ENCODE measurements around the gene PAXX.

Gene PAXX

GRCh38 chr9:137009217-137009616 lies 17.0 kb downstream of the PAXX start:
- Mint-ChIP-seq H3K9me3 (no peaks in the 10 kb centered on the region), H3K4me1 (peaks cover 17% of the 10 kb centered on the region), H3K36me3 (ENCODE audit: insufficient read depth) (peaks cover 11% of the 10 kb centered on the region), H3K27ac (ENCODE audit: low read depth) (no peak overlapping the region), H3K27me3 (no peaks in the 10 kb centered on the region), H3K4me3 (no peak overlapping the region)
- DNase-seq (ENCODE audit: low spot score in 2 of 2) (no peak), ATAC-seq (replicated peaks; ENCODE audit: extremely low read depth, poor library complexity, severe bottlenecking) (no peak)

- no peaks in the 10 kb centered on the region for H3K9me3 Mint-ChIP-seq
- H3K27ac Mint-ChIP-seq (ENCODE audit: low read depth): no peak overlapping the region
- H3K27me3 Mint-ChIP-seq: no peaks in the 10 kb centered on the region
- no peak overlapping the region for H3K4me3 Mint-ChIP-seq
- ATAC-seq (replicated peaks; ENCODE audit: extremely low read depth, poor library complexity, severe bottlenecking) (no peak), DNase-seq (ENCODE audit: low spot score in 2 of 2) (no peak)
- peaks cover 11% of the 10 kb centered on the region for H3K36me3 Mint-ChIP-seq (ENCODE audit: insufficient read depth)
- peaks cover 8% of the 10 kb centered on the region for H3K4me1 Mint-ChIP-seq
Measured at GRCh38 chr9:137009938-137010732, 17.9 kb downstream of the PAXX start.

DNA sequence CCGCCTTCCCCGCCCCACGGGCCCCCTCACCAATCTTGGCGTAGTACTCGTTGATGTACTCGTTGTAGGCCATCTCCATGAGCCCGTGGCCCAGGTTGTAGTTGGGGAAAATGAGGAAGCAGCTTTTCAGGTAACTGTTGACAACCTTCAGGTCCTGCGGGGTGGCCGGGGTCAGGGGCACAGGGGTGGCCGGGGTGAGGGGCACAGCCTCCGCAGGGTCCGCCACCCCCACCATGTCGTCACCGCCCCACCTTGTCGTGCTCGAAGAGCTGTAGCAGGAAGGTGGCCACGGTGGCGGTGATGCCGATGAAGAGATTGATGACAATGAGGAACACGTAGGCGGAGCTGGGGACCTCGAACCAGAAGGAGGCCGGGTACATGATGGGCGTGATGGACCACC lies 18.9 kb downstream of the PAXX start:
- peaks cover 6% of the 10 kb centered on the region for H3K4me1 Mint-ChIP-seq
- peaks cover 11% of the 10 kb centered on the region for H3K36me3 Mint-ChIP-seq (ENCODE audit: insufficient read depth)
- H3K4me3 Mint-ChIP-seq: no peak overlapping the region
- H3K27me3 Mint-ChIP-seq: no peaks in the 10 kb centered on the region
- DNase-seq (ENCODE audit: low spot score in 2 of 2) (no peak), ATAC-seq (replicated peaks; ENCODE audit: extremely low read depth, poor library complexity, severe bottlenecking) (no peak)
- no peaks in the 10 kb centered on the region for H3K9me3 Mint-ChIP-seq
- no peak overlapping the region for H3K27ac Mint-ChIP-seq (ENCODE audit: low read depth)

DNA sequence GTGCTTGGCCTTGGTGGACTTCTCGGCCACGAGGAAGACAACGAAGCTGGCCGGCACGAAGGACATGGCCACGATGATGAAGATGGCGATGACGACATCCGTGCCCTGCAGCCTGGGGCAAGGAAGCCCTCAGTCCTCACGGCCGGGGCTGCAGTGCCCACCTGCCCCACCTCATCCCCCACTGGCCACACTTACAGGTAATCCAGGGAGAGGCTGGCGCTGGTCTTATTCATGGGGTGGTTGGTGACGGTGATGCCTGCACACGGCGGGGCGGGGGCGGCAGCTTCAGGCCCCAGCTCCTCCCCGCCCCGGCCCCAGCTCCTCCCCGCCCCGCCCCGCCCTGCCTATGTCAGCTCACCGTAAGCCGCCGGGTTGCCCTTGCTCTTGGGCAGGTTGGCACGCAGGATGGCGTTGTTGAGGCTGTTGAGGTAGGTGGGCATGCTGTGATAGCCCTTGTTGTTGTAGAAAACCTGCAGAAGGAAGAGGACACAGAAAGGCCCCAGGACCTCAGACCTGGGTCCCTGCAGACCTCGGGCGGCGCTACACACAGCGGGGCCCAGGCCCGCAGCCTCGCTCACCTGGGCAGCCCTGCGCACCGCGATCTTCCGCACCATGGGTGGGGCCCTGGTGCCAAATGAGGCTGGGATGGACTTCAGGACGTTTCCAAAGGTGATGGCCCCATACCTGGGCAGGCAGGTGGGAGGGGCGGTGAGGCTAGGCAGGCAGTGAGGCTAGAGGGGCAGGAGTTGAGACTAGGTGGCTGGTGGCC lies 19.9 kb downstream of the PAXX start:
- H3K27ac Mint-ChIP-seq (ENCODE audit: low read depth): no peak overlapping the region
- DNase-seq (ENCODE audit: low spot score in 2 of 2) (no peak), ATAC-seq (replicated peaks; ENCODE audit: extremely low read depth, poor library complexity, severe bottlenecking) (no peak)
- H3K9me3 Mint-ChIP-seq: no peaks in the 10 kb centered on the region
- H3K4me3 Mint-ChIP-seq: no peak overlapping the region
- H3K4me1 Mint-ChIP-seq: no peaks in the 10 kb centered on the region
- H3K27me3 Mint-ChIP-seq: no peaks in the 10 kb centered on the region
- H3K36me3 Mint-ChIP-seq (ENCODE audit: insufficient read depth): peaks cover 11% of the 10 kb centered on the region

GRCh38 chr9:137012694-137013570 lies 20.7 kb downstream of the PAXX start:
- Mint-ChIP-seq H3K27ac (ENCODE audit: low read depth) (no peak overlapping the region), H3K4me3 (no peak overlapping the region), H3K36me3 (ENCODE audit: insufficient read depth) (peaks cover 11% of the 10 kb centered on the region), H3K27me3 (no peaks in the 10 kb centered on the region), H3K4me1 (no peaks in the 10 kb centered on the region), H3K9me3 (no peaks in the 10 kb centered on the region)
- no peak for DNase-seq (ENCODE audit: low spot score in 2 of 2)
- no peak for ATAC-seq (replicated peaks; ENCODE audit: extremely low read depth, poor library complexity, severe bottlenecking)

DNA sequence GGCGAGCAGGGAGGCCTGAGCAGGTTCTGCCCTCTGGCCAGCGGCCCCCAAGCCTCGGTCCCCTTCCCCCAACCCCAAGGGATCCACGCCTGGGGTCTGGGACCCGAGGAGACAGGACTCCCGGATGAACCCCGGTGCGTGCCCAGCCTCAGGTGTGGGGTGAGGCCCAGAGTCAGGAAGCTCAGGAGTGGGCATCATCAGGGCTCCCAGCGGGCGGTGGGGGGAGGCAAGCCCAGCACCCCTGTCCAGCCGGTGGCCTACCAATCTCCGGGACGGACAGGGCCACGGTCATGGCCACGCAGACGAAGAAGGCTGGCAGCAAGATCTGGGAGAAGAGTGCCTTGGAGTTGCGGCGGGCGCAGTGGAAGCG lies 21.3 kb downstream of the PAXX start:
- no peaks in the 10 kb centered on the region for H3K9me3 Mint-ChIP-seq
- H3K4me3 Mint-ChIP-seq: no peak overlapping the region
- peaks cover 11% of the 10 kb centered on the region for H3K36me3 Mint-ChIP-seq (ENCODE audit: insufficient read depth)
- no peaks in the 10 kb centered on the region for H3K27me3 Mint-ChIP-seq
- no peaks in the 10 kb centered on the region for H3K4me1 Mint-ChIP-seq
- no peak overlapping the region for H3K27ac Mint-ChIP-seq (ENCODE audit: low read depth)
- DNase-seq (ENCODE audit: low spot score in 2 of 2) (no peak), ATAC-seq (replicated peaks; ENCODE audit: extremely low read depth, poor library complexity, severe bottlenecking) (no peak)

GRCh38 chr9:137014166-137014565 lies 21.9 kb downstream of the PAXX start:
- H3K27me3 Mint-ChIP-seq: no peaks in the 10 kb centered on the region
- DNase-seq (ENCODE audit: low spot score in 2 of 2): no peak
- H3K27ac Mint-ChIP-seq (ENCODE audit: low read depth): no peak overlapping the region
- H3K4me3 Mint-ChIP-seq: no peak overlapping the region
- ATAC-seq (replicated peaks; ENCODE audit: extremely low read depth, poor library complexity, severe bottlenecking): no peak
- no peaks in the 10 kb centered on the region for H3K9me3 Mint-ChIP-seq
- H3K4me1 Mint-ChIP-seq: no peaks in the 10 kb centered on the region
- peaks cover 11% of the 10 kb centered on the region for H3K36me3 Mint-ChIP-seq (ENCODE audit: insufficient read depth)

GRCh38 chr9:137014776-137015539 lies 22.7 kb downstream of the PAXX start:
- H3K27me3 Mint-ChIP-seq: no peaks in the 10 kb centered on the region
- no peak for DNase-seq (ENCODE audit: low spot score in 2 of 2)
- ATAC-seq (replicated peaks; ENCODE audit: extremely low read depth, poor library complexity, severe bottlenecking): no peak
- no peak overlapping the region for H3K4me3 Mint-ChIP-seq
- peaks cover 8% of the 10 kb centered on the region for H3K36me3 Mint-ChIP-seq (ENCODE audit: insufficient read depth)
- no peak overlapping the region for H3K27ac Mint-ChIP-seq (ENCODE audit: low read depth)
- no peaks in the 10 kb centered on the region for H3K4me1 Mint-ChIP-seq
- no peaks in the 10 kb centered on the region for H3K9me3 Mint-ChIP-seq

DNA sequence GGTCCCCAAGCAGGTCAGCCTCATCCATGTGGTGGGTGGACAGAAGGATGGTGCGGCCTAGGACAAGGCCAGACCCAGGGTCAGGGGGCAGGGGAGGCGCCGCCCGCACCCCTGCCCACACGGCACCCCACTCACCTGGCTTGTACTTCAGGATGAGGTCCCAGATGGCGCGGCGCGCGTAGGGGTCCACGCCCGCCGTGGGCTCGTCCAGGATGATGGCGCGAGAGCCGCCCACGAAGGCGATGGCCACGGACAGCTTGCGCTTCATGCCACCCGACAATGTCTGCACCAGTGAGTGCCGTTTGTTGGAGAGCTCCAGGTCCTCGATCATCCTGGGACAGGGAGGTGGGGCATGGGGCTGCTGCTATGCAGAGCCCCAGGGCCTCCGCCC lies 23.3 kb downstream of the PAXX start:
- peaks cover 8% of the 10 kb centered on the region for H3K36me3 Mint-ChIP-seq (ENCODE audit: insufficient read depth)

GRCh38 chr9:137015976-137016375 lies 23.8 kb downstream of the PAXX start:
- DNase-seq (ENCODE audit: low spot score in 2 of 2) (no peak), ATAC-seq (replicated peaks; ENCODE audit: extremely low read depth, poor library complexity, severe bottlenecking) (no peak)
- Mint-ChIP-seq H3K4me3 (no peak overlapping the region), H3K36me3 (ENCODE audit: insufficient read depth) (peaks cover 7% of the 10 kb centered on the region), H3K27ac (ENCODE audit: low read depth) (no peak overlapping the region), H3K9me3 (no peaks in the 10 kb centered on the region), H3K4me1 (no peaks in the 10 kb centered on the region), H3K27me3 (no peaks in the 10 kb centered on the region)

More for the DNA sequence above, 23.3 kb downstream of the PAXX start:
- no peak for DNase-seq (ENCODE audit: low spot score in 2 of 2)
- ATAC-seq (replicated peaks; ENCODE audit: extremely low read depth, poor library complexity, severe bottlenecking): no peak
- no peak overlapping the region for H3K27ac Mint-ChIP-seq (ENCODE audit: low read depth)
- no peak overlapping the region for H3K4me3 Mint-ChIP-seq
- no peaks in the 10 kb centered on the region for H3K9me3 Mint-ChIP-seq
- H3K4me1 Mint-ChIP-seq: no peaks in the 10 kb centered on the region
- no peaks in the 10 kb centered on the region for H3K27me3 Mint-ChIP-seq

GRCh38 chr9:137016436-137016835 lies 24.2 kb downstream of the PAXX start:
- no peak for ATAC-seq (replicated peaks; ENCODE audit: extremely low read depth, poor library complexity, severe bottlenecking)
- DNase-seq (ENCODE audit: low spot score in 2 of 2): no peak
- no peaks in the 10 kb centered on the region for H3K27me3 Mint-ChIP-seq
- H3K36me3 Mint-ChIP-seq (ENCODE audit: insufficient read depth): peaks cover 4% of the 10 kb centered on the region
- H3K4me1 Mint-ChIP-seq: no peaks in the 10 kb centered on the region
- no peaks in the 10 kb centered on the region for H3K9me3 Mint-ChIP-seq
- no peak overlapping the region for H3K4me3 Mint-ChIP-seq
- no peak overlapping the region for H3K27ac Mint-ChIP-seq (ENCODE audit: low read depth)

DNA sequence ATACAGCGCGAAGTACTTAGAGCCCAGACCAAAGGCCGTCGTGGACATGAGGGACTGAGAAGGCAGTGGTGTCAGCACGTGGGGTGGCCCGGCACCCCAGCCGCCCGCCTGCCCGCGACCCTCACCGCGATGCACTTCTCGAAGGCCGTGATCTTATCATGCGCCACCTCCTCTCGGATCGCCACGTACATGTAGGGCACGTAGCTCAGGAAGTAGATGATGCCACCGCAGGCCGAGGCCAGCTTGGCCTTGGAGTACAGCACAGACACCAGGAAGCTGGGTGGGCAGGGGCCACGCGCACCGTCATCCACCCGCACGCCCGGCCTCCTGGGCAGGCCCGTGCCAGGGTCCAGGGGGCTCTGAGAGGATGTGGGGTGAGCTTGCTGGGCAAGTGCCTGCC lies 24.8 kb downstream of the PAXX start:
- H3K9me3 Mint-ChIP-seq: no peaks in the 10 kb centered on the region
- no peak for DNase-seq (ENCODE audit: low spot score in 2 of 2)
- H3K27ac Mint-ChIP-seq (ENCODE audit: low read depth): no peak overlapping the region
- no peaks in the 10 kb centered on the region for H3K27me3 Mint-ChIP-seq
- no peak overlapping the region for H3K4me3 Mint-ChIP-seq
- peaks cover 3% of the 10 kb centered on the region for H3K4me1 Mint-ChIP-seq
- no peak for ATAC-seq (replicated peaks; ENCODE audit: extremely low read depth, poor library complexity, severe bottlenecking)
- peaks cover 4% of the 10 kb centered on the region for H3K36me3 Mint-ChIP-seq (ENCODE audit: insufficient read depth)
